H9 (cell line): ENCODE measurements around the gene PRSS23. TPM values are rescaled to one million over a fixed set of nuclear protein-coding genes. Genes with fewer than 3 reads are reported as not detected.

Source experiments
- DNase-seq: peaks from one replicate; pipeline ENCODE4 v3.0.0-alpha.2; 2017
- H2AFZ ChIP-seq: one replicate; pipeline ENCODE4 v1.6.1; 2013; ENCODE audit warnings: mild to moderate bottlenecking, low read length, control low read depth, moderate library complexity
- H2AK5ac ChIP-seq: 2 replicates; pipeline ENCODE4 v1.6.1; 2013; ENCODE audit warnings: low read length, control low read depth, mixed read lengths; ENCODE audit not compliant: insufficient read length
- H2BK120ac ChIP-seq: one replicate; pipeline ENCODE4 v1.6.1; 2013; ENCODE audit warnings: low read depth, mild to moderate bottlenecking, low read length, control low read depth, inconsistent platforms; ENCODE audit not compliant: poor library complexity, severe bottlenecking
- H2BK12ac ChIP-seq: 2 replicates; pipeline ENCODE4 v1.6.1; 2013; ENCODE audit warnings: low read length, control low read depth, mixed read lengths, low read depth; ENCODE audit not compliant: insufficient read length
- H2BK15ac ChIP-seq: 2 replicates; pipeline ENCODE4 v1.6.1; 2013; ENCODE audit warnings: low read depth, low read length, control low read depth
- H2BK20ac ChIP-seq: one replicate; pipeline ENCODE4 v1.6.1; 2013; ENCODE audit warnings: low read depth, mild to moderate bottlenecking, low read length, control low read depth, inconsistent platforms; ENCODE audit not compliant: poor library complexity, severe bottlenecking
- H2BK5ac ChIP-seq: 2 replicates; pipeline ENCODE4 v1.6.1; 2013; ENCODE audit warnings: low read length, control low read depth, mixed read lengths; ENCODE audit not compliant: insufficient read length
- H3K14ac ChIP-seq: 2 replicates; pipeline ENCODE4 v1.6.1; 2013; ENCODE audit warnings: low read length, control low read depth; ENCODE audit not compliant: insufficient read depth
- H3K18ac ChIP-seq: 2 replicates; pipeline ENCODE4 v1.6.1; 2013; ENCODE audit warnings: low read depth, mild to moderate bottlenecking, mixed read lengths, low read length, control low read depth; ENCODE audit not compliant: insufficient read length
- H3K23ac ChIP-seq: 2 replicates; pipeline ENCODE4 v1.6.1; 2013; ENCODE audit warnings: low read length, control low read depth, mixed read lengths, low read depth; ENCODE audit not compliant: insufficient read length
- H3K23me2 ChIP-seq: 2 replicates; pipeline ENCODE4 v1.6.1; 2013; ENCODE audit warnings: low read depth, mild to moderate bottlenecking, mixed read lengths, low read length, control low read depth; ENCODE audit not compliant: insufficient read length, poor library complexity, severe bottlenecking
- H3K27ac ChIP-seq: 2 replicates; pipeline ENCODE4 v1.5.1; 2013; ENCODE audit warnings: low read length, control low read depth, mixed read lengths, low read depth; ENCODE audit not compliant: insufficient read length
- H3K27me3 ChIP-seq: 2 replicates; pipeline ENCODE4 v1.6.1; 2013; ENCODE audit warnings: low read length, control low read depth, inconsistent platforms; ENCODE audit not compliant: insufficient read depth
- H3K4ac ChIP-seq: 2 replicates; pipeline ENCODE4 v1.6.1; 2013; ENCODE audit warnings: low read depth, mild to moderate bottlenecking, control low read depth, inconsistent platforms, low read length, moderate library complexity
- H3K4me1 ChIP-seq: 2 replicates; pipeline ENCODE4 v1.6.1; 2013; ENCODE audit warnings: low read length, control low read depth, inconsistent platforms; ENCODE audit not compliant: insufficient read depth
- H3K4me2 ChIP-seq: 2 replicates; pipeline ENCODE4 v1.6.1; 2013; ENCODE audit warnings: low read length, control low read depth, mixed read lengths; ENCODE audit not compliant: insufficient read length, insufficient read depth
- H3K56ac ChIP-seq: 2 replicates; pipeline ENCODE4 v1.6.1; 2013; ENCODE audit warnings: low read depth, mild to moderate bottlenecking, mixed read lengths, low read length, control low read depth; ENCODE audit not compliant: insufficient read length
- H3K79me1 ChIP-seq: 2 replicates; pipeline ENCODE4 v1.6.1; 2013; ENCODE audit warnings: low read depth, mild to moderate bottlenecking, moderate library complexity, low read length, control low read depth, inconsistent platforms; ENCODE audit not compliant: insufficient read depth, poor library complexity, severe bottlenecking
- H3K79me2 ChIP-seq: 2 replicates; pipeline ENCODE4 v1.6.1; 2013; ENCODE audit warnings: low read length, control low read depth, inconsistent platforms; ENCODE audit not compliant: insufficient read depth
- H3K9ac ChIP-seq: 2 replicates; pipeline ENCODE4 v1.6.1; 2013; ENCODE audit warnings: low read length, control low read depth, mixed read lengths; ENCODE audit not compliant: insufficient read length; ENCODE audit errors: extremely low read depth
- H3K9me3 ChIP-seq: one replicate; pipeline ENCODE4 v1.6.1; 2013; ENCODE audit warnings: low read depth, low read length, inconsistent platforms; ENCODE audit not compliant: control insufficient read depth
- H3T11ph ChIP-seq: one replicate; pipeline ENCODE4 v1.6.1; 2013; ENCODE audit warnings: mild to moderate bottlenecking, low read length, control low read depth, inconsistent platforms
- H4K20me1 ChIP-seq: one replicate; pipeline ENCODE4 v1.6.1; 2013; ENCODE audit not compliant: control insufficient read depth, insufficient read length, insufficient read depth
- H4K5ac ChIP-seq: 2 replicates; pipeline ENCODE4 v1.6.1; 2013; ENCODE audit warnings: low read depth, mild to moderate bottlenecking, mixed read lengths, low read length, control low read depth; ENCODE audit not compliant: insufficient read length
- H4K8ac ChIP-seq: replicated peaks from 2 replicates; pipeline ENCODE4 v1.6.1; 2013; ENCODE audit warnings: low read length, control low read depth, mixed read lengths, low read depth; ENCODE audit not compliant: insufficient read length
- H4K91ac ChIP-seq: 2 replicates; pipeline ENCODE4 v1.6.1; 2013; ENCODE audit warnings: low read depth, mild to moderate bottlenecking, moderate library complexity, mixed read lengths, low read length, control low read depth; ENCODE audit not compliant: insufficient read length
- H3K27ac Mint-ChIP-seq, 3 experiments: 2 replicates in 2 of 3; 3 replicates in 1 of 3; pipeline ENCODE4 v1.8.0; 2020 to 2021; ENCODE audit warnings: mixed read lengths in 3 of 3, mild to moderate bottlenecking in 1 of 3, moderate library complexity in 1 of 3
- H3K27me3 Mint-ChIP-seq: 2 replicates; pipeline ENCODE4 v1.8.0; 2021; ENCODE audit warnings: low read depth, mild to moderate bottlenecking, moderate library complexity, mixed read lengths
- H3K36me3 Mint-ChIP-seq, 3 experiments: 2 replicates in 2 of 3; 3 replicates in 1 of 3; pipeline ENCODE4 v1.8.0; 2020 to 2021; ENCODE audit warnings: low read depth in 3 of 3, mixed read lengths in 3 of 3; ENCODE audit not compliant: insufficient read depth in 1 of 3
- H3K4me1 Mint-ChIP-seq, 2 experiments: 2 replicates each; pipeline ENCODE4 v1.8.0; 2020; ENCODE audit warnings: mixed read lengths in 2 of 2
- H3K4me3 Mint-ChIP-seq, 2 experiments: 2 replicates in 1 of 2; 3 replicates in 1 of 2; pipeline ENCODE4 v1.8.0; 2020 to 2021; ENCODE audit warnings: mild to moderate bottlenecking in 2 of 2, mixed read lengths in 2 of 2, moderate library complexity in 1 of 2
- H3K9me3 Mint-ChIP-seq, 2 experiments: 2 replicates in 1 of 2; 3 replicates in 1 of 2; pipeline ENCODE4 v1.8.0; 2020; ENCODE audit warnings: mild to moderate bottlenecking in 2 of 2, mixed read lengths in 2 of 2, moderate library complexity in 1 of 2
- WGBS: extraction: QIAGEN DNeasy Blood & Tissue Kit; methylation state at CpG from one replicate; pipeline ENCODE4 v1.1.7; 2013; ENCODE audit warnings: missing lambda C conversion rate, low lambda C conversion rate, mixed read lengths; ENCODE audit not compliant: insufficient read length; ENCODE audit errors: extremely low coverage; 5-methylcytosine and 5-hydroxymethylcytosine counted together
- total RNA-seq: library from RNA; stranded (reverse); gene quantifications from 2 replicates; pipeline ENCODE4 v1.2.1, GENCODE V29; 2021
- TF ChIP-seq, protein P1 (sequence below): fragments of 200-600 bp; sonication (generic); conservative IDR thresholded peaks from 3 replicates; pipeline ENCODE4 v1.8.0; 2021; ENCODE audit warnings: antibody characterized with exemption, mild to moderate bottlenecking

Gene PRSS23
- total RNA-seq, 1 experiment from 2014 or later = 6.9 TPM

DNA sequence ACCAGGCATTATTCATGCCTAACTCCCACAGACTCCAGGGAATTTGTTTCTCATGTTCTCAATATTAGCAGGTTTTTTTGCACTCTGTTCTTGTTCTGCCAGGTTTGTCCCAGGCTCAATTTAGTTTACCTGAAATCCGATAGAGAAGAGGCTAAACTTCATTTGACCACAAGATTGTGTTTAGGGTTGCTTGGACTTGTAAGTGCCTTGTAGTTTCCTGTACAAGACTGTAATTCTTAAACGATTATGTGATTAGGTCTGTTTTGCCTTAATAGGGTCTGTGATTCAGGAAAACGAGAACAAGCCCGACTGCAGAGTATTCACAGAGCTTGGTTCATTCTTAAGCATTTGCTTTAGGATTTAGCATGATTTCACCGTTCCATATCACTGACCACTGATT is 1.8 kb downstream of the PRSS23 start:
- peaks cover 6% of the 10 kb centered on the region; the same call in 1 of the 2 replicates for H3K4me1 ChIP-seq
- WGBS = no CpG with 5 or more reads among the region's 5 CpGs
- H2AK5ac ChIP-seq = no peak overlapping the region
- no peak overlapping the region for H2BK120ac ChIP-seq
- no peaks in the 10 kb centered on the region for H3K79me1 ChIP-seq
- H3K27ac ChIP-seq = no peak overlapping the region
- no peak overlapping the region for H4K91ac ChIP-seq
- TF ChIP-seq, protein P1, sequence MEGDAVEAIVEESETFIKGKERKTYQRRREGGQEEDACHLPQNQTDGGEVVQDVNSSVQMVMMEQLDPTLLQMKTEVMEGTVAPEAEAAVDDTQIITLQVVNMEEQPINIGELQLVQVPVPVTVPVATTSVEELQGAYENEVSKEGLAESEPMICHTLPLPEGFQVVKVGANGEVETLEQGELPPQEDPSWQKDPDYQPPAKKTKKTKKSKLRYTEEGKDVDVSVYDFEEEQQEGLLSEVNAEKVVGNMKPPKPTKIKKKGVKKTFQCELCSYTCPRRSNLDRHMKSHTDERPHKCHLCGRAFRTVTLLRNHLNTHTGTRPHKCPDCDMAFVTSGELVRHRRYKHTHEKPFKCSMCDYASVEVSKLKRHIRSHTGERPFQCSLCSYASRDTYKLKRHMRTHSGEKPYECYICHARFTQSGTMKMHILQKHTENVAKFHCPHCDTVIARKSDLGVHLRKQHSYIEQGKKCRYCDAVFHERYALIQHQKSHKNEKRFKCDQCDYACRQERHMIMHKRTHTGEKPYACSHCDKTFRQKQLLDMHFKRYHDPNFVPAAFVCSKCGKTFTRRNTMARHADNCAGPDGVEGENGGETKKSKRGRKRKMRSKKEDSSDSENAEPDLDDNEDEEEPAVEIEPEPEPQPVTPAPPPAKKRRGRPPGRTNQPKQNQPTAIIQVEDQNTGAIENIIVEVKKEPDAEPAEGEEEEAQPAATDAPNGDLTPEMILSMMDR = no peak
- H2BK12ac ChIP-seq = no peak overlapping the region
- H3K23ac ChIP-seq = no peak overlapping the region
- Mint-ChIP-seq H3K4me3 (no peak overlapping the region), H3K27ac (no peak overlapping the region), H3K27me3 (peaks cover 29% of the 10 kb centered on the region), H3K4me1 (peaks cover 29 to 35% of the 10 kb centered on the region in 2 experiments), H3K9me3 (no peaks in the 10 kb centered on the region), H3K36me3 (no peaks in the 10 kb centered on the region)
- H3T11ph ChIP-seq = no peak overlapping the region
- no peak overlapping the region for H2BK5ac ChIP-seq
- no peak overlapping the region for H3K4ac ChIP-seq
- H2BK15ac ChIP-seq = no peak overlapping the region
- no peaks in the 10 kb centered on the region for H3K79me2 ChIP-seq
- peaks cover 5% of the 10 kb centered on the region; the same call in 1 of the 2 replicates for H3K27me3 ChIP-seq
- DNase-seq = no peak
- no peak overlapping the region for H3K14ac ChIP-seq
- H3K56ac ChIP-seq = no peak overlapping the region
- H3K18ac ChIP-seq = no peak overlapping the region
- H4K8ac ChIP-seq = no peak overlapping the region
- no peak overlapping the region for H3K4me2 ChIP-seq
- no peak overlapping the region for H4K5ac ChIP-seq
- H2AFZ ChIP-seq = no peak overlapping the region
- no peaks in the 10 kb centered on the region for H3K9me3 ChIP-seq
- H2BK20ac ChIP-seq = no peak overlapping the region
- H3K9ac ChIP-seq = no peak overlapping the region
- no peaks in the 10 kb centered on the region for H4K20me1 ChIP-seq
- H3K23me2 ChIP-seq = peaks cover 10% of the 10 kb centered on the region
